AG04450 (cell line): Measurements from ENCODE around the gene KCNH5. TPM values are rescaled to one million over a fixed set of nuclear protein-coding genes. Genes with fewer than 3 reads are reported as not detected.

ENCODE experiments used
- CTCF ChIA-PET: fragments of 300-600, 350-600 bp; formaldehyde crosslinking; extraction: SDS; loops from one replicate; lab custom pipeline; 2022; ENCODE audit warnings: antibody characterized with exemption, inconsistent platforms; lab: Charles Lee
- POLR2A ChIA-PET: fragments of 350-600 bp; formaldehyde crosslinking; extraction: SDS; loops from one replicate; lab custom pipeline; 2021; ENCODE audit warnings: antibody characterized with exemption, inconsistent platforms; lab: Yijun Ruan, JAX
- DNase-seq: peaks from one replicate; pipeline ENCODE4 v3.0.0-alpha.2; 2011; ENCODE audit warnings: low read depth, low spot score
- H3K27ac ChIP-seq: one replicate; pipeline ENCODE4 v1.5.1; 2012; ENCODE audit warnings: low read depth, low read length, control low read depth
- H3K27me3 ChIP-seq: one replicate; pipeline ENCODE4 v1.6.0; 2012; ENCODE audit warnings: low read length; ENCODE audit not compliant: control insufficient read depth, insufficient read depth
- H3K4me3 ChIP-seq: 2 replicates; pipeline ENCODE4 v1.5.1; 2011; ENCODE audit warnings: mild to moderate bottlenecking, low read depth, low read length, control low read depth
- H3K9me3 ChIP-seq: 2 replicates; pipeline ENCODE4 v1.5.1; 2012; ENCODE audit warnings: low read length; ENCODE audit not compliant: control insufficient read depth, insufficient read depth
- polyA plus RNA-seq: library from polyadenylated mRNA; depleted of rRNA; stranded (reverse); fragments of >200 nt; gene quantifications from 2 replicates; pipeline ENCODE4 v1.2.3, GENCODE V29; 2011
- TF ChIP-seq, protein P1 (sequence below): IDR thresholded peaks from 2 replicates; pipeline ENCODE4 v1.5.1; 2011; ENCODE audit warnings: low read depth, low read length, control low read depth, inconsistent platforms

KCNH5 gene
- polyA plus RNA-seq, 1 experiment = 0.24 TPM

- Histone ChIP-seq H3K9me3 (no peaks in the 10 kb centered on the region), H3K27ac (no peak overlapping the region), H3K27me3 (peaks cover 2% of the 10 kb centered on the region), H3K4me3 (no peak overlapping the region)
- ChIA-PET CTCF (interaction anchor here (0.5 kb wide), 1 partner anchor 698 kb away, joined by 3 read pairs; no protein-coding TSS in a partner anchor), POLR2A (interaction anchor here (0.5 kb wide), 1 partner anchor 9 kb away, joined by 4 read pairs; no protein-coding TSS in a partner anchor)
- TF ChIP-seq, protein P1, sequence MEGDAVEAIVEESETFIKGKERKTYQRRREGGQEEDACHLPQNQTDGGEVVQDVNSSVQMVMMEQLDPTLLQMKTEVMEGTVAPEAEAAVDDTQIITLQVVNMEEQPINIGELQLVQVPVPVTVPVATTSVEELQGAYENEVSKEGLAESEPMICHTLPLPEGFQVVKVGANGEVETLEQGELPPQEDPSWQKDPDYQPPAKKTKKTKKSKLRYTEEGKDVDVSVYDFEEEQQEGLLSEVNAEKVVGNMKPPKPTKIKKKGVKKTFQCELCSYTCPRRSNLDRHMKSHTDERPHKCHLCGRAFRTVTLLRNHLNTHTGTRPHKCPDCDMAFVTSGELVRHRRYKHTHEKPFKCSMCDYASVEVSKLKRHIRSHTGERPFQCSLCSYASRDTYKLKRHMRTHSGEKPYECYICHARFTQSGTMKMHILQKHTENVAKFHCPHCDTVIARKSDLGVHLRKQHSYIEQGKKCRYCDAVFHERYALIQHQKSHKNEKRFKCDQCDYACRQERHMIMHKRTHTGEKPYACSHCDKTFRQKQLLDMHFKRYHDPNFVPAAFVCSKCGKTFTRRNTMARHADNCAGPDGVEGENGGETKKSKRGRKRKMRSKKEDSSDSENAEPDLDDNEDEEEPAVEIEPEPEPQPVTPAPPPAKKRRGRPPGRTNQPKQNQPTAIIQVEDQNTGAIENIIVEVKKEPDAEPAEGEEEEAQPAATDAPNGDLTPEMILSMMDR = no peak
- DNase-seq = no peak
These were observed 31.2 kb upstream of the KCNH5 start for GRCh38 chr14:63076488-63076887.

DNA sequence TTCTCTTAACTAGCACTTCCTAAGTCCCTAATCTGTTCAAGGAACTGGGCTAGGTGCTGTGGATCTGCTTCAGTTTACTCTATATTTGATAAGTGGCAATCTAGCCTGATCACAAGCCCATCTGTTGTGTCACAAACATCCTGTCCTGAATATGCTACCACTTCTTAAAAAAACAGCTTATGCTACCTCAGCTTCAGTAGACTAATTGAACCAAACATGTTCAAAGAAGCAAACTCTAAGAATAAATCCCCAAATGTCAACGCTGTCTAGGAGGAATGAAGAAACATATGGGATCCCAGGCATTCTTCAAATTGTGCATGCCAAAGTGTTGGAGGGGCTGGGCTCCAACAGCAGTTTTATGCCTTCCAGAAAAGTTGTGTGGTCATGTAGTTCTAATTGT, 10.4 kb upstream of the KCNH5 start:
- TF ChIP-seq, protein P1 = no peak
- no peak for DNase-seq
- H3K27me3 ChIP-seq = peaks cover under 1% of the 10 kb centered on the region
- no peak overlapping the region for H3K4me3 ChIP-seq
- H3K27ac ChIP-seq = no peak overlapping the region
- CTCF ChIA-PET = interaction anchor here (0.5 kb wide), 1 partner anchor 876 kb away, joined by 6 read pairs; no protein-coding TSS in a partner anchor
- POLR2A ChIA-PET = no interaction called here
- H3K9me3 ChIP-seq = no peaks in the 10 kb centered on the region

DNA sequence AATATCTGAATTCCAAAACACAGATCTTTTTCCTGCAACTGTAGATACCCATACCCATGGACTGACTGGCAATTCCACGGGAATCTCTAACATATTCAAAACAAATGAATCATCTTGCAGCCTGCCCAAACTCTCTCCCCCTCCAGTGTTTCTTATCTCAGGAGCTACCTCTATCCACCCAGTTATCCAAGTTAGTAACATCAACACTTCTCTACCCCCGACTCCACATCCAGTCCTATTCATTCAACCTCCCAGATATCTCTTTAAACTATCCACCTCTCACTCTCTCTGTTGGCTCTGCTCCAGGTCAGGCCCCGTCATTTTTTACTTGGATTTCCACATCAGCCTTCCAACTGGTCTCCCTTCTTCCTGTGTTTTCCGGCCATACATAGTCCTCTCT, 6.7 kb upstream of the KCNH5 start:
- Histone ChIP-seq H3K4me3 (no peak overlapping the region), H3K9me3 (no peaks in the 10 kb centered on the region), H3K27ac (no peak overlapping the region), H3K27me3 (peaks cover 14% of the 10 kb centered on the region)
- ChIA-PET POLR2A (no interaction called here), CTCF (no interaction called here)
- DNase-seq = no peak
- TF ChIP-seq, protein P1 = no peak

DNA sequence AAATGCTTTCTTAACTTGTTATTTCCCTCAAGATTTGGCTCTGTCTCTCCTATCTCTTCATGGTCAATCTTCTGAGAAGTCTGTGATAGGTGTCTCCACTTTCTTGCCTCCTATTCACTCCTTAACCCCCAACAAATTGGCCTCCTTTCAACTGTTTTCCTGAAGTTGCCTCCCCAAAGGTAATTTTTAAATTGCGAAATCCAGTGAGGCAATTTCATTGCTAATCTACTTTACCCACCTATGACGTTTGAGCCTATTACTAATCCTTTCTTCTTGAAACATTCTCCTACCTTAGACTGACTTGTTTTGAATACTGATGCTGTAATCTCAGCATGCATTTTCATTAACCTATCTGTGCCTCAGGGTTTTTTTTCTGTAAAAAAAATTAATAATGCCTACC, 6.0 kb upstream of the KCNH5 start:
- CTCF ChIA-PET = no interaction called here
- Histone ChIP-seq H3K27me3 (peaks cover 20% of the 10 kb centered on the region), H3K4me3 (no peak overlapping the region), H3K27ac (no peak overlapping the region), H3K9me3 (no peaks in the 10 kb centered on the region)
- no peak for DNase-seq
- POLR2A ChIA-PET = no interaction called here
- TF ChIP-seq, protein P1 = no peak

DNA sequence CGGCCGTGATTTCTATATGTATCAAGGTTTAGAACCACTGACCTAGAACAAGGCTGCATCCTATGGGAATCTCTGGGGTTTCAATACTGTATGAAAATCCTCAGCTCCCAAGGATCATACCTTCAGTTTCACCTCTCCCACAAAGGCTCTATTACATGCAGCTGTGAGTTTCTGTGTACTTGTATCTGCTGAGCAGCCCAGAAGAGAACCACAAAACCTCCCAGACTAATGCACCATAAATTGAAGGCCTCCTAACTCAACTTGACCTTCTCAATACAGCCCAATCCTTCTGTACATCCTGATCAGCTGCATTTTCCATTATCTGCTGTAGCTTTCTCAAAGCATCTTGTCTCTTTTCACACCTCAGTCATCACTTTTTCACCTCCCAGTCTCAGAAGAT, 5.4 kb upstream of the KCNH5 start:
- ChIA-PET POLR2A (no interaction called here), CTCF (no interaction called here)
- DNase-seq = no peak
- no peaks in the 10 kb centered on the region for H3K9me3 ChIP-seq
- peaks cover 24% of the 10 kb centered on the region for H3K27me3 ChIP-seq
- H3K27ac ChIP-seq = no peak overlapping the region
- H3K4me3 ChIP-seq = no peak overlapping the region
- TF ChIP-seq, protein P1 = no peak
